Fibroblast of lung (primary cell): Measurements from ENCODE around the gene EDEM1.

Experiments used
- EZH2 ChIP-seq: IDR thresholded peaks from 2 replicates; pipeline ENCODE4 v1.5.1; 2012; ENCODE audit warnings: low read length, control low read depth, mild to moderate bottlenecking; ENCODE audit errors: missing control alignments
- TF ChIP-seq, protein P1 (sequence below), 2 donors: IDR thresholded peaks in 1 of 2; conservative IDR thresholded peaks in 1 of 2; 1 replicate in 1 of 2; 2 replicates in 1 of 2; pipeline ENCODE4 v1.5.1; 2011 to 2012; ENCODE audit warnings: low read length in 2 of 2, control low read depth in 1 of 2, inconsistent platforms in 1 of 2, low read depth in 1 of 2, mild to moderate bottlenecking in 1 of 2

DNA sequence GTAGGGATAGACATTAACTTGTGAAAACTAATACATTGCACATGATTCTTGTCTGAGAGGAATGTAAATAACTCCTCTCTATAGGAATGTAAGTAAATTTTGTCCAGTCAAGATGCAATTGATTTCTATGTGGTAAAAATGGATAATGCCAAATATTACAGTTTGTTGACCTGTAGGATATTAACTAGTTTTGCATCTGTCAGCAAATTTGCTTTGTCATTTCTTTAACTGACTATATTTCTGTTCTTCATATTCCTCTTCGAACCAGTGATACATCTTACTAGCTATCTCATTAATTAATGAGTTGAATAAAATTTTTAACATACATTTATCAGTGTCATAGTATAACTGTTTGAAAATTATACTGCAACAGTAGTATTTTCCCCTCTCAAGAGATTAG lies 80.4 kb downstream of the EDEM1 start:
- TF ChIP-seq, protein P1, sequence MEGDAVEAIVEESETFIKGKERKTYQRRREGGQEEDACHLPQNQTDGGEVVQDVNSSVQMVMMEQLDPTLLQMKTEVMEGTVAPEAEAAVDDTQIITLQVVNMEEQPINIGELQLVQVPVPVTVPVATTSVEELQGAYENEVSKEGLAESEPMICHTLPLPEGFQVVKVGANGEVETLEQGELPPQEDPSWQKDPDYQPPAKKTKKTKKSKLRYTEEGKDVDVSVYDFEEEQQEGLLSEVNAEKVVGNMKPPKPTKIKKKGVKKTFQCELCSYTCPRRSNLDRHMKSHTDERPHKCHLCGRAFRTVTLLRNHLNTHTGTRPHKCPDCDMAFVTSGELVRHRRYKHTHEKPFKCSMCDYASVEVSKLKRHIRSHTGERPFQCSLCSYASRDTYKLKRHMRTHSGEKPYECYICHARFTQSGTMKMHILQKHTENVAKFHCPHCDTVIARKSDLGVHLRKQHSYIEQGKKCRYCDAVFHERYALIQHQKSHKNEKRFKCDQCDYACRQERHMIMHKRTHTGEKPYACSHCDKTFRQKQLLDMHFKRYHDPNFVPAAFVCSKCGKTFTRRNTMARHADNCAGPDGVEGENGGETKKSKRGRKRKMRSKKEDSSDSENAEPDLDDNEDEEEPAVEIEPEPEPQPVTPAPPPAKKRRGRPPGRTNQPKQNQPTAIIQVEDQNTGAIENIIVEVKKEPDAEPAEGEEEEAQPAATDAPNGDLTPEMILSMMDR (conservative IDR thresholded peaks at IDR 0.05 in 1 of 2, IDR thresholded peaks at IDR 0.05 in 1 of 2; ENCODE audit: low read depth in 1 of 2, low read length in 2 of 2), result no peak
- TF ChIP-seq EZH2, result no peak
